ENCODE results near the gene FLNC. TPM values are rescaled to one million over a fixed set of nuclear protein-coding genes. Genes with fewer than 3 reads are reported as not detected.

FLNC gene
- total and polyA plus RNA-seq, 2 donors from 2014 or later, result 2.8 to 12.2 TPM

- Histone ChIP-seq H3K4me3 (ENCODE audit: low read length in 3 of 3) (no peak overlapping the region), H3K27ac (ENCODE audit: low read depth in 2 of 2, low read length in 2 of 2) (no peak overlapping the region), H3K4me1 (ENCODE audit: control insufficient read depth in 2 of 3, insufficient read depth in 2 of 3, low read depth in 1 of 3, low read length in 3 of 3) (no peaks in the 10 kb centered on the region), H3K36me3 (ENCODE audit: control insufficient read depth in 2 of 3, insufficient read depth in 3 of 3, low read length in 3 of 3) (no peaks in the 10 kb centered on the region), H3K27me3 (ENCODE audit: control insufficient read depth, insufficient read depth, low read length) (no peaks in the 10 kb centered on the region), H3K9me3 (ENCODE audit: control insufficient read depth in 2 of 3, insufficient read depth in 1 of 3, low read length in 3 of 3) (no peaks in the 10 kb centered on the region), H3K9ac (ENCODE audit: low read length in 3 of 3) (no peak overlapping the region)
- FAIRE-seq (no peak), DNase-seq (peak in 2 of 5 donors; percentile 28 to 30)
- intact Hi-C loops (cut with DNase I), result no loop called here
- no peak for TF ChIP-seq CTCF (IDR thresholded peaks at IDR 0.05; ENCODE audit: borderline replicate concordance, extremely low read depth, insufficient read depth)
These were observed 25.7 kb upstream of the FLNC start for GRCh38 chr7:128804484-128804883.

- Histone ChIP-seq H3K36me3 (ENCODE audit: control insufficient read depth in 2 of 3, insufficient read depth in 3 of 3, low read length in 3 of 3) (no peaks in the 10 kb centered on the region), H3K4me3 (ENCODE audit: low read length in 3 of 3) (no peak overlapping the region), H3K9ac (ENCODE audit: low read length in 3 of 3) (no peak overlapping the region), H3K27ac (ENCODE audit: low read depth in 2 of 2, low read length in 2 of 2) (no peak overlapping the region), H3K9me3 (ENCODE audit: control insufficient read depth in 2 of 3, insufficient read depth in 1 of 3, low read length in 3 of 3) (no peaks in the 10 kb centered on the region), H3K27me3 (ENCODE audit: control insufficient read depth, insufficient read depth, low read length) (no peaks in the 10 kb centered on the region), H3K4me1 (ENCODE audit: control insufficient read depth in 2 of 3, insufficient read depth in 2 of 3, low read depth in 1 of 3, low read length in 3 of 3) (no peaks in the 10 kb centered on the region)
- intact Hi-C loops (cut with DNase I), result no loop called here
- no peak for DNase-seq
- FAIRE-seq, result no peak
- TF ChIP-seq CTCF (IDR thresholded peaks at IDR 0.05; ENCODE audit: borderline replicate concordance, extremely low read depth, insufficient read depth), result no peak
These were observed 25.0 kb upstream of the FLNC start for GRCh38 chr7:128805225-128805624.

- no peak overlapping the region for H3K4me3 ChIP-seq (ENCODE audit: low read length in 3 of 3)
- no peak for TF ChIP-seq CTCF (IDR thresholded peaks at IDR 0.05; ENCODE audit: borderline replicate concordance, extremely low read depth, insufficient read depth)
- no peak overlapping the region for H3K9ac ChIP-seq (ENCODE audit: low read length in 3 of 3)
- intact Hi-C loops (cut with DNase I), result no loop called here
- H3K27ac ChIP-seq (ENCODE audit: low read depth in 2 of 2, low read length in 2 of 2), result no peak overlapping the region
- no peak for FAIRE-seq
- DNase-seq, result no peak
- no peaks in the 10 kb centered on the region for H3K36me3 ChIP-seq (ENCODE audit: control insufficient read depth in 2 of 3, insufficient read depth in 3 of 3, low read length in 3 of 3)
- H3K4me1 ChIP-seq (ENCODE audit: control insufficient read depth in 2 of 3, insufficient read depth in 2 of 3, low read depth in 1 of 3, low read length in 3 of 3), result no peaks in the 10 kb centered on the region
- no peaks in the 10 kb centered on the region for H3K27me3 ChIP-seq (ENCODE audit: control insufficient read depth, insufficient read depth, low read length)
- no peaks in the 10 kb centered on the region for H3K9me3 ChIP-seq (ENCODE audit: control insufficient read depth in 2 of 3, insufficient read depth in 1 of 3, low read length in 3 of 3)
These were observed 23.0 kb upstream of the FLNC start for GRCh38 chr7:128807191-128807590.

- Histone ChIP-seq H3K27me3 (ENCODE audit: control insufficient read depth, insufficient read depth, low read length) (no peaks in the 10 kb centered on the region), H3K4me3 (ENCODE audit: low read length in 3 of 3) (no peak overlapping the region), H3K36me3 (ENCODE audit: control insufficient read depth in 2 of 3, insufficient read depth in 3 of 3, low read length in 3 of 3) (no peaks in the 10 kb centered on the region), H3K27ac (ENCODE audit: low read depth in 2 of 2, low read length in 2 of 2) (no peak overlapping the region), H3K9ac (ENCODE audit: low read length in 3 of 3) (no peak overlapping the region), H3K4me1 (ENCODE audit: control insufficient read depth in 2 of 3, insufficient read depth in 2 of 3, low read depth in 1 of 3, low read length in 3 of 3) (no peaks in the 10 kb centered on the region), H3K9me3 (ENCODE audit: control insufficient read depth in 2 of 3, insufficient read depth in 1 of 3, low read length in 3 of 3) (no peaks in the 10 kb centered on the region)
- FAIRE-seq (no peak), DNase-seq (no peak)
- TF ChIP-seq CTCF (IDR thresholded peaks at IDR 0.05; ENCODE audit: borderline replicate concordance, extremely low read depth, insufficient read depth), result no peak
- intact Hi-C loops (cut with DNase I), result no loop called here
These were observed 20.8 kb upstream of the FLNC start for GRCh38 chr7:128809363-128809762.

Data from kidney (tissue), 14 donors.